Measurements from ENCODE around the gene ARRB2. TPM values are rescaled to one million over a fixed set of nuclear protein-coding genes. Genes with fewer than 3 reads are reported as not detected.

ARRB2 gene
- total and polyA plus RNA-seq, 2 of the 8 experiments (the other 6 are each of a cell fraction or from before 2014, with no cell fraction given) = 72.4 to 101 TPM

DNA sequence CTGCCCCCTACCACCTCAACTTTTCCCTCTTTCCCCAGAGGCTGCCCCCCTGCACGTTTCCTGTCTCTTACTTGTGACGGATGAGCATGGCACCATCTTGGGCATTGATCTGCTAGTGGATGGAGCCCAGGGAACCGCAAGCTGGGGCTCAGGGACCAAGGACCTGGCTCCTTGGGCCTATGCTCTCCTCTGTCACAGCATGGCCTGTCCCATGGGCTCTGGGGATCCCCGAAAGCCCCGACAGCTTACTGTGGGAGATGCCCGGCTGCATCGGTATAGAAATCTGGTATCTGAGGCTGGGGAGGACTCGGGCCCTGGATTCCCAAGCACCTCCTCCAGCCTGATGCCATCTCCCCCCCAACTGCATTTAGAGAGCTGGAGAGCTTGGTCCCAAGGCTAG lies 31.1 kb downstream of the ARRB2 start (continued):
- TF ChIP-seq, protein P1, sequence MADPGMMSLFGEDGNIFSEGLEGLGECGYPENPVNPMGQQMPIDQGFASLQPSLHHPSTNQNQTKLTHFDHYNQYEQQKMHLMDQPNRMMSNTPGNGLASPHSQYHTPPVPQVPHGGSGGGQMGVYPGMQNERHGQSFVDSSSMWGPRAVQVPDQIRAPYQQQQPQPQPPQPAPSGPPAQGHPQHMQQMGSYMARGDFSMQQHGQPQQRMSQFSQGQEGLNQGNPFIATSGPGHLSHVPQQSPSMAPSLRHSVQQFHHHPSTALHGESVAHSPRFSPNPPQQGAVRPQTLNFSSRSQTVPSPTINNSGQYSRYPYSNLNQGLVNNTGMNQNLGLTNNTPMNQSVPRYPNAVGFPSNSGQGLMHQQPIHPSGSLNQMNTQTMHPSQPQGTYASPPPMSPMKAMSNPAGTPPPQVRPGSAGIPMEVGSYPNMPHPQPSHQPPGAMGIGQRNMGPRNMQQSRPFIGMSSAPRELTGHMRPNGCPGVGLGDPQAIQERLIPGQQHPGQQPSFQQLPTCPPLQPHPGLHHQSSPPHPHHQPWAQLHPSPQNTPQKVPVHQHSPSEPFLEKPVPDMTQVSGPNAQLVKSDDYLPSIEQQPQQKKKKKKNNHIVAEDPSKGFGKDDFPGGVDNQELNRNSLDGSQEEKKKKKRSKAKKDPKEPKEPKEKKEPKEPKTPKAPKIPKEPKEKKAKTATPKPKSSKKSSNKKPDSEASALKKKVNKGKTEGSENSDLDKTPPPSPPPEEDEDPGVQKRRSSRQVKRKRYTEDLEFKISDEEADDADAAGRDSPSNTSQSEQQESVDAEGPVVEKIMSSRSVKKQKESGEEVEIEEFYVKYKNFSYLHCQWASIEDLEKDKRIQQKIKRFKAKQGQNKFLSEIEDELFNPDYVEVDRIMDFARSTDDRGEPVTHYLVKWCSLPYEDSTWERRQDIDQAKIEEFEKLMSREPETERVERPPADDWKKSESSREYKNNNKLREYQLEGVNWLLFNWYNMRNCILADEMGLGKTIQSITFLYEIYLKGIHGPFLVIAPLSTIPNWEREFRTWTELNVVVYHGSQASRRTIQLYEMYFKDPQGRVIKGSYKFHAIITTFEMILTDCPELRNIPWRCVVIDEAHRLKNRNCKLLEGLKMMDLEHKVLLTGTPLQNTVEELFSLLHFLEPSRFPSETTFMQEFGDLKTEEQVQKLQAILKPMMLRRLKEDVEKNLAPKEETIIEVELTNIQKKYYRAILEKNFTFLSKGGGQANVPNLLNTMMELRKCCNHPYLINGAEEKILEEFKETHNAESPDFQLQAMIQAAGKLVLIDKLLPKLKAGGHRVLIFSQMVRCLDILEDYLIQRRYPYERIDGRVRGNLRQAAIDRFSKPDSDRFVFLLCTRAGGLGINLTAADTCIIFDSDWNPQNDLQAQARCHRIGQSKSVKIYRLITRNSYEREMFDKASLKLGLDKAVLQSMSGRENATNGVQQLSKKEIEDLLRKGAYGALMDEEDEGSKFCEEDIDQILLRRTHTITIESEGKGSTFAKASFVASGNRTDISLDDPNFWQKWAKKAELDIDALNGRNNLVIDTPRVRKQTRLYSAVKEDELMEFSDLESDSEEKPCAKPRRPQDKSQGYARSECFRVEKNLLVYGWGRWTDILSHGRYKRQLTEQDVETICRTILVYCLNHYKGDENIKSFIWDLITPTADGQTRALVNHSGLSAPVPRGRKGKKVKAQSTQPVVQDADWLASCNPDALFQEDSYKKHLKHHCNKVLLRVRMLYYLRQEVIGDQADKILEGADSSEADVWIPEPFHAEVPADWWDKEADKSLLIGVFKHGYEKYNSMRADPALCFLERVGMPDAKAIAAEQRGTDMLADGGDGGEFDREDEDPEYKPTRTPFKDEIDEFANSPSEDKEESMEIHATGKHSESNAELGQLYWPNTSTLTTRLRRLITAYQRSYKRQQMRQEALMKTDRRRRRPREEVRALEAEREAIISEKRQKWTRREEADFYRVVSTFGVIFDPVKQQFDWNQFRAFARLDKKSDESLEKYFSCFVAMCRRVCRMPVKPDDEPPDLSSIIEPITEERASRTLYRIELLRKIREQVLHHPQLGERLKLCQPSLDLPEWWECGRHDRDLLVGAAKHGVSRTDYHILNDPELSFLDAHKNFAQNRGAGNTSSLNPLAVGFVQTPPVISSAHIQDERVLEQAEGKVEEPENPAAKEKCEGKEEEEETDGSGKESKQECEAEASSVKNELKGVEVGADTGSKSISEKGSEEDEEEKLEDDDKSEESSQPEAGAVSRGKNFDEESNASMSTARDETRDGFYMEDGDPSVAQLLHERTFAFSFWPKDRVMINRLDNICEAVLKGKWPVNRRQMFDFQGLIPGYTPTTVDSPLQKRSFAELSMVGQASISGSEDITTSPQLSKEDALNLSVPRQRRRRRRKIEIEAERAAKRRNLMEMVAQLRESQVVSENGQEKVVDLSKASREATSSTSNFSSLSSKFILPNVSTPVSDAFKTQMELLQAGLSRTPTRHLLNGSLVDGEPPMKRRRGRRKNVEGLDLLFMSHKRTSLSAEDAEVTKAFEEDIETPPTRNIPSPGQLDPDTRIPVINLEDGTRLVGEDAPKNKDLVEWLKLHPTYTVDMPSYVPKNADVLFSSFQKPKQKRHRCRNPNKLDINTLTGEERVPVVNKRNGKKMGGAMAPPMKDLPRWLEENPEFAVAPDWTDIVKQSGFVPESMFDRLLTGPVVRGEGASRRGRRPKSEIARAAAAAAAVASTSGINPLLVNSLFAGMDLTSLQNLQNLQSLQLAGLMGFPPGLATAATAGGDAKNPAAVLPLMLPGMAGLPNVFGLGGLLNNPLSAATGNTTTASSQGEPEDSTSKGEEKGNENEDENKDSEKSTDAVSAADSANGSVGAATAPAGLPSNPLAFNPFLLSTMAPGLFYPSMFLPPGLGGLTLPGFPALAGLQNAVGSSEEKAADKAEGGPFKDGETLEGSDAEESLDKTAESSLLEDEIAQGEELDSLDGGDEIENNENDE (IDR thresholded peaks at IDR 0.05; ENCODE audit: insufficient replicate concordance, low read length) = no peak
- no peak for TF ChIP-seq FOSL1 (IDR thresholded peaks at IDR 0.05; ENCODE audit: insufficient read depth, low read depth, low read length)
- TF ChIP-seq CTCF (IDR thresholded peaks at IDR 0.05; ENCODE audit: control extremely low read depth in 1 of 3, insufficient read depth in 1 of 3, low read depth in 1 of 3, low read length in 3 of 3) = no peak

Data from H1 (cell line).